GM12878 (cell line): ENCODE data around the gene FBXO17. TPM values are rescaled to one million over a fixed set of nuclear protein-coding genes. Genes with fewer than 3 reads are reported as not detected.

Source experiments
- ATAC-seq: fragments of 200-7000 bp; cut with Tn5 transposase; 3 replicates; pipeline ENCODE4 v1.9.1; 2020; ENCODE audit warnings: mild to moderate bottlenecking, moderate library complexity
- BruUV-seq: library from RNA; stranded (reverse); fragments of 400-500 nt; replicated peaks from 2 replicates; lab custom pipeline; 2021; lab: Mats Ljungman, UMichigan
- CTCF ChIA-PET: fragments of 300-600 bp; sonication (Branson Sonifier 250); formaldehyde crosslinking; extraction: SDS; loops from one replicate; lab custom pipeline; 2021; ENCODE audit warnings: inconsistent platforms; lab: Yijun Ruan, JAX
- POLR2A ChIA-PET: fragments of 350-600 bp; formaldehyde crosslinking; extraction: SDS; loops from one replicate; lab custom pipeline; 2021; ENCODE audit warnings: inconsistent platforms; lab: Charles Lee
- RAD21 ChIA-PET: fragments of 300-600 bp; sonication (Branson Sonifier 250); formaldehyde crosslinking; loops from one replicate; lab custom pipeline; 2023; ENCODE audit warnings: antibody characterized with exemption; ENCODE audit not compliant: unreplicated experiment; lab: Charles Lee
- SMC1A ChIA-PET: fragments of 300-600 bp; sonication (Branson Sonifier 250); formaldehyde crosslinking; loops from one replicate; lab custom pipeline; 2023; ENCODE audit not compliant: unreplicated experiment, uncharacterized antibody; lab: Charles Lee
- DNase-seq: peaks from one replicate; pipeline ENCODE4 v3.0.0-alpha.2; 2011; ENCODE audit warnings: low read depth, low spot score
- FAIRE-seq: peaks from 3 replicates; lab custom pipeline; 2011; peaks lifted over from hg19 to GRCh38; lab: Jason Lieb, UNC
- H2AFZ ChIP-seq: 2 replicates; pipeline ENCODE4 v1.6.0; 2011; ENCODE audit warnings: low read depth, low read length, control low read depth; ENCODE audit not compliant: control insufficient read depth
- H3K27ac ChIP-seq: 2 replicates; pipeline ENCODE4 v1.5.1; 2011; ENCODE audit warnings: control low read depth; ENCODE audit not compliant: control insufficient read depth, insufficient read depth
- H3K27me3 ChIP-seq, 2 experiments: replicated peaks in 1 of 2; 2 replicates each; pipeline versions ENCODE4 v1.6.0 to v1.6.1; 2011; ENCODE audit warnings: low read length in 1 of 2; ENCODE audit not compliant: control insufficient read depth in 2 of 2, insufficient read depth in 2 of 2
- H3K36me3 ChIP-seq, 2 experiments: 2 replicates each; pipeline ENCODE4 v1.5.1; 2011; ENCODE audit warnings: low read length in 1 of 2; ENCODE audit not compliant: control insufficient read depth in 2 of 2, insufficient read depth in 2 of 2
- H3K4me1 ChIP-seq: 2 replicates; pipeline ENCODE4 v1.6.1; 2011; ENCODE audit warnings: mild to moderate bottlenecking, low read length, moderate library complexity, mixed read lengths; ENCODE audit not compliant: control insufficient read depth, insufficient read depth
- H3K4me2 ChIP-seq: 2 replicates; pipeline ENCODE4 v1.6.0; 2011; ENCODE audit warnings: control low read depth; ENCODE audit not compliant: control insufficient read depth, insufficient read depth
- H3K4me3 ChIP-seq: fragments of 200-600 bp; sonication (generic); 2 replicates; pipeline ENCODE4 v1.5.1; 2016
- H3K79me2 ChIP-seq: 2 replicates; pipeline ENCODE4 v1.6.0; 2011; ENCODE audit warnings: low read length; ENCODE audit not compliant: control insufficient read depth, insufficient read depth
- H3K9ac ChIP-seq: 2 replicates; pipeline ENCODE4 v1.8.0; 2011; ENCODE audit warnings: low read length, control low read depth, mixed read lengths; ENCODE audit not compliant: control insufficient read depth, insufficient read depth
- H3K9me3 ChIP-seq: replicated peaks from 3 replicates; pipeline ENCODE4 v1.5.1; 2011; ENCODE audit warnings: mild to moderate bottlenecking, low read length; ENCODE audit not compliant: control insufficient read depth, insufficient read depth
- H4K20me1 ChIP-seq: 2 replicates; pipeline ENCODE4 v1.6.0; 2011; ENCODE audit not compliant: control insufficient read depth, insufficient read depth
- CBFB ChIP-seq: IDR thresholded peaks from 2 replicates; pipeline ENCODE4 v1.6.1; 2016; ENCODE audit warnings: antibody characterized with exemption, low read depth
- CEBPB ChIP-seq, 2 experiments: fragments of 150-350 bp in 1 of 2; IDR thresholded peaks; 2 replicates each; pipeline ENCODE4 v1.6.1; 2012 to 2014; ENCODE audit warnings: low read depth in 2 of 2, low read length in 2 of 2, borderline replicate concordance in 1 of 2, inconsistent platforms in 1 of 2
- EP300 ChIP-seq, 2 experiments: fragments of 150-350 bp in 1 of 2; IDR thresholded peaks; 2 replicates each; pipeline ENCODE4 v1.6.1; 2011 to 2012; ENCODE audit warnings: low read depth in 2 of 2, low read length in 2 of 2, borderline replicate concordance in 1 of 2, improper control_type of control experiment in 1 of 2, inconsistent platforms in 1 of 2; ENCODE audit not compliant: control insufficient read depth in 1 of 2
- ETV6 ChIP-seq, 2 experiments: fragments of 450-650 bp in 1 of 2; IDR thresholded peaks in 1 of 2; conservative IDR thresholded peaks in 1 of 2; 2 replicates each; pipeline ENCODE4 v1.6.1; 2014; ENCODE audit warnings: antibody characterized with exemption in 1 of 2, borderline replicate concordance in 1 of 2, low read depth in 1 of 2, mild to moderate bottlenecking in 1 of 2, moderate library complexity in 1 of 2
- IKZF2 ChIP-seq, 2 experiments: fragments of 450-650 bp; IDR thresholded peaks; 2 replicates each; pipeline ENCODE4 v1.6.1; 2017; ENCODE audit warnings: mild to moderate bottlenecking in 2 of 2, moderate library complexity in 2 of 2
- NFYA ChIP-seq: IDR thresholded peaks from 2 replicates; pipeline ENCODE4 v1.6.1; 2011; ENCODE audit warnings: low read depth, mild to moderate bottlenecking, low read length, improper control_type of control experiment, borderline replicate concordance
- NR2C2 ChIP-seq: IDR thresholded peaks from 2 replicates; pipeline ENCODE4 v1.6.1; 2011; ENCODE audit warnings: borderline replicate concordance, low read depth; ENCODE audit not compliant: control insufficient read depth, insufficient read length
- POLR2AphosphoS5 ChIP-seq: IDR thresholded peaks from 2 replicates; pipeline ENCODE4 v1.6.1; 2011; ENCODE audit warnings: mild to moderate bottlenecking, low read length, inconsistent platforms
- SMAD5 ChIP-seq: IDR thresholded peaks from 2 replicates; pipeline ENCODE4 v1.6.1; 2016; ENCODE audit warnings: antibody characterized with exemption, low read depth
- STAT1 ChIP-seq: fragments of 450-650 bp; conservative IDR thresholded peaks from 2 replicates; pipeline ENCODE4 v1.6.1; 2014; ENCODE audit warnings: antibody characterized with exemption, mild to moderate bottlenecking
- TCF7 ChIP-seq: IDR thresholded peaks from 2 replicates; pipeline ENCODE4 v1.6.1; 2014; ENCODE audit warnings: antibody characterized with exemption, borderline replicate concordance
- WRNIP1 ChIP-seq: IDR thresholded peaks from 2 replicates; pipeline ENCODE4 v1.6.1; 2011; ENCODE audit warnings: low read depth, low read length, improper control_type of control experiment, borderline replicate concordance
- ZBTB4 ChIP-seq: fragments of 450-650 bp; formaldehyde crosslinking; IDR thresholded peaks from 2 replicates; pipeline ENCODE4 v1.4.0; 2022; ENCODE audit warnings: mild to moderate bottlenecking, moderate library complexity
- ZNF622 ChIP-seq: fragments of 450-650 bp; IDR thresholded peaks from 2 replicates; pipeline ENCODE4 v1.6.1; 2017; ENCODE audit warnings: mild to moderate bottlenecking, inconsistent platforms
- WGBS: methylation state at CpG from one replicate; pipeline ENCODE4 v1.1.6; 2016; ENCODE audit warnings: low lambda C conversion rate; ENCODE audit not compliant: insufficient replicate concordance, insufficient coverage; ENCODE audit errors: missing lambda C conversion rate; 5-methylcytosine and 5-hydroxymethylcytosine counted together
- in situ Hi-C: fragments of 300-500 bp; cut with MboI; formaldehyde crosslinking; loops from 9 replicates; pipeline ENCODE4 v1.14.3; 2018; ENCODE audit warnings: mixed read lengths
- intact Hi-C: fragments of 100-400 bp; cut with micrococcal nuclease; formaldehyde crosslinking; loops from one replicate; pipeline ENCODE4 v1.14.2; 2022; ENCODE audit not compliant: unreplicated experiment
- polyA plus RNA-seq, 11 experiments: library from polyadenylated mRNA; depleted of rRNA in 4 of 11; unstranded in 6 of 11; stranded (reverse) in 5 of 11; fragments of >200 nt; fragmentation: Nextera tagmentation in 4 of 11; fragmentation: Illumina TruSeq in 1 of 11; extraction: Ambion mirVana in 4 of 11; extraction: Trizol in 1 of 11; gene quantifications; 1 replicate in 1 of 11; 2 replicates in 10 of 11; pipeline versions ENCODE4 v1.2.1 to v1.2.3, GENCODE V29; 2011 to 2016; ENCODE audit warnings: inconsistent platforms in 2 of 11, missing spikeins in 2 of 11, low read depth in 1 of 11
- total RNA-seq, 4 experiments: library from RNA; depleted of rRNA in 3 of 4; stranded (reverse); fragments of >200 nt in 3 of 4; fragmentation: Illumina TruSeq in 1 of 4; extraction: Trizol in 1 of 4; gene quantifications; 2 replicates each; pipeline versions ENCODE4 v1.2.1 to v1.2.3, GENCODE V29; 2013 to 2021

FBXO17 gene
- total and polyA plus RNA-seq, 10 of the 15 experiments (the other 5 are each of a cell fraction or from before 2014, with no cell fraction given): 2.2 to 11.1 (median 5.3) TPM

GRCh38 chr19:38958301-38958700, 17.2 kb downstream of the FBXO17 start:
- Histone ChIP-seq H3K9ac (no peak overlapping the region), H3K36me3 (no peaks in the 10 kb centered on the region), H3K4me1 (no peaks in the 10 kb centered on the region), H3K79me2 (no peaks in the 10 kb centered on the region), H3K9me3 (no peaks in the 10 kb centered on the region), H2AFZ (no peak overlapping the region), H4K20me1 (no peaks in the 10 kb centered on the region), H3K4me2 (no peak overlapping the region), H3K4me3 (no peak overlapping the region), H3K27me3 (no peaks in the 10 kb centered on the region), H3K27ac (no peak overlapping the region)
- ChIA-PET POLR2A (interaction anchor here (0.6 kb wide), 2 partner anchors 67 to 438 kb away, joined by 3 read pairs; no protein-coding TSS in a partner anchor), SMC1A (interaction anchor here (0.6 to 1.3 kb wide), 2 partner anchors 24 to 80 kb away, joined by 3 to 4 read pairs; no protein-coding TSS in a partner anchor), RAD21 (interaction anchor here (0.7 kb wide), 1 partner anchor 20 kb away, joined by 5 read pairs; no protein-coding TSS in a partner anchor), CTCF (interaction anchor here (1.4 to 4.5 kb wide), 2 partner anchors 94 to 152 kb away, joined by 3 to 20 read pairs; no protein-coding TSS in a partner anchor)
- TF ChIP-seq ETV6 (conservative IDR thresholded peaks at IDR 0.05 in 1 of 2, IDR thresholded peaks at IDR 0.05 in 1 of 2; ENCODE audit: borderline replicate concordance in 1 of 2, low read depth in 1 of 2) (no peak), ZNF622 (no peak), POLR2AphosphoS5 (no peak), ZBTB4 (CRISPR knock-in tag) (no peak), CBFB (no peak), EP300 (IDR thresholded peaks at IDR 0.05; ENCODE audit: borderline replicate concordance in 1 of 2, control insufficient read depth in 1 of 2, low read depth in 2 of 2, low read length in 2 of 2) (no peak), NFYA (no peak), STAT1 (no peak), IKZF2 (IDR thresholded peaks at IDR 0.05) (no peak), WRNIP1 (no peak), SMAD5 (no peak), TCF7 (no peak), NR2C2 (no peak), CEBPB (IDR thresholded peaks at IDR 0.05; ENCODE audit: borderline replicate concordance in 1 of 2, low read depth in 2 of 2, low read length in 2 of 2) (no peak)
- intact Hi-C loops: no loop called here
- BruUV-seq: no TSS peak
- WGBS: 31% methylated on average over 2 of the region's 2 CpGs
- in situ Hi-C loops: no loop called here
- FAIRE-seq (no peak), DNase-seq (no peak), ATAC-seq (no peak)
